Cortex of kidney (tissue), 1 donor: ENCODE measurements around the gene TMEM255B.

ENCODE experiments used
- DNase-seq: peaks from one replicate; lab custom pipeline; 2025; lab: John Stamatoyannopoulos, UW

Gene TMEM255B

GRCh38 chr13:113804017-113804702 is 45.1 kb downstream of the TMEM255B start:
- no peak for DNase-seq

DNA sequence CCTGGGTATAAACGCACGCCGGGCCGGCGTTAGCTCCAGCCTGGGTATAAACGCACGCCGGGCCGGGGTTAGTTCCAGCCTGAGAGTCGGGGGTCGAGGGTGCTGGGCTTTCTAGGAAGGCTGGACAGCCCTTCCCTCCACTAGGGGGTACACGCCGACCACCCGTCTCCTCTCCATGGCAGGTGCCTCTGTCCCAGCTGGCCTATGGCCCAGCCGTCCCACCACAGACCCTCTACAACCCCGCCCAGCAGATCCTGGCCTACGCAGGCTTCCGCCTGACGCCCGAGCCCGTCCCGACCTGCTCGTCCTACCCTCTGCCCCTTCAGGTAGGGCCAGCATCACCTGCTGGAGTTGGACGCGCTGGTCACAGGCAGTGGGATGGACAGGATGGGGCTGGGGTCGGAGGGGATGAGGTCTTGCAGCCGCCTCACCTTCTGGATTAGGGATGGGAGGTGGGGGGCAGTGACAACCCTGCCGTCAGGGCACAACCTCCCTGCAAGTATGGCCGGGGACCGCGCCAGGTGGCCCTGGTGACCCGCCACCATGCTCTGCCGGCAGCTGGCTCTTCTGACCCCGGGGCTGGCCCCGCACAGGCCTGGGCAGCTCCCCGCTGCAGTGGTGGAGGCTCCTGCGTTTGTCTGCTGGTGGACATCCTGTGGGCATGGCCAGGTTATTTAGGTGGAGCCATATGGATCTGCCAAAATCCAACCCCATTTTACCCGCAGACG is 45.8 kb downstream of the TMEM255B start:
- no peak for DNase-seq

DNA sequence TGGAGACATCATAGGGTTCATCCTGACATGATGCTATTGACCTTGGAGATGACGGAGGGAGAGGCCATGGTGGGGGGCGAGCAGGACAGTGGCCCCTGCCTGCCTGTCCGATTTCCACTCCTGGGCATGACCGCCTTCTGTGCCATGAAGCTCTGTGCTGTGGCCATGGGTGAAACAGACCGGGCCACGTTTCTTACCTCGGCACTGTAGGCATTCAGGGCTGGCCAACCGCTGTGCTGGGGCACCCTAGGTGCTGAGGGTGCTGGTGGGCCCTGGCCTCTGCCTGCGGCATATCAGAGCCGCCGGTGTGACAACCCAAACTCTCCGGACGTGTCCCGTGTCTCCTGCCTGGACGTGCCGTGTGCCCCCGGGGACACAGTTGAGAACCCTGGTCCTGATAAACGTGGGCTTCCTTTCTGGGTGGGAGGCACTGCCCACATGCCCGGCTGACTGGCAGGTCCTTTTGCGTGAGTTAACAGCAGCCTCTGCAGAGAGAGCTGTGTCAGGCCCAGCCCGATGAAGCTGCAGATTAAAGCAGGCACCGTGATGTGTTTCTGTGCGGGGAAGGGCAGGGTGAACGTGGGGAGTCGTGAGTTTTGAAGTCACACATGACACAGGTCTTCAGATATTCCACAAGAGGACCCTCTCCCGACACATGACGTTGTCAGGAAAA is 46.5 kb downstream of the TMEM255B start:
- no peak for DNase-seq

- DNase-seq, result no peak
These were observed 47.1 kb downstream of the TMEM255B start for GRCh38 chr13:113806104-113806471.

DNA sequence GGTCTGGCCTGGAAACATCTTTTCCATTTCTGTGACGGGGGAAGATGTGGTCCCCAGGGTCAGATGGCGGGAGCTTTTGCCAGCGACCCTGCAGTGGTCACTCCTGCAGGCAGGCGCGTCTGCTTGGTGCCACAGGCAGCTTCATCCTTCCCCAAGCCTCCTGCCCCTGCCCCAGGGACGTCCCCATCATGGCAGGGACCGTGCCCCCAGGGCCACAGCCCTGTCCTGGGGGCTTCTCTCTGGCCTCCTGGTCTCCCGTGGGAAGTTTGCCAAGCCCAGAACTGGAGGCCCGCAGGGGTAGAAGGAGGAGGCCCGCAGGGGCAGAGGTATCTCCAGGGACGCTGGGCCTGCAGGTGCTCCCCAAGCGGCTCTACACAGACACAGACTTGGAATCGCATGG is 47.5 kb downstream of the TMEM255B start:
- no peak for DNase-seq

- DNase-seq, result no peak
These were observed 49.2 kb downstream of the TMEM255B start for GRCh38 chr13:113808058-113808834.

DNA sequence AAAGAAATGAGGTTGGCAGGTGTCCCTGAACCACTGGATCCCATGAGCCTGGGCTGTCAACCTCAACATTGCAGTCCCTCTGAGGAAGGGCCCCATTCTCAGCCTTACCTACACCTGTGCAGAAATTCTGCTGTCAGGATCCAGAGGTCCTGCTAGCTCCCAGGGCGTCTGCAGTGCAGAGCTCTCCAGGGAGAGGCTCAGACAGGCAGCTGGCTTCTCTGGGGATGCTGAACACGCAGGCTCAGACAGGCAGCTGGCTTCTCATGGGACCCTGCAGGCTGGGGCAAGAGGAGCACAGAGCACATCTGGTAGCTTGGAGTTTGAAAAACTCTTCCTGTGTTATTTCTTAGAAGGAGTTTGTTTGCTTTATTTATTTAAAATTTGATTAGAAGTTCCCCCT is 50.9 kb downstream of the TMEM255B start:
- no peak for DNase-seq

- no peak for DNase-seq
These were observed 51.6 kb downstream of the TMEM255B start for GRCh38 chr13:113810640-113811039.

DNA sequence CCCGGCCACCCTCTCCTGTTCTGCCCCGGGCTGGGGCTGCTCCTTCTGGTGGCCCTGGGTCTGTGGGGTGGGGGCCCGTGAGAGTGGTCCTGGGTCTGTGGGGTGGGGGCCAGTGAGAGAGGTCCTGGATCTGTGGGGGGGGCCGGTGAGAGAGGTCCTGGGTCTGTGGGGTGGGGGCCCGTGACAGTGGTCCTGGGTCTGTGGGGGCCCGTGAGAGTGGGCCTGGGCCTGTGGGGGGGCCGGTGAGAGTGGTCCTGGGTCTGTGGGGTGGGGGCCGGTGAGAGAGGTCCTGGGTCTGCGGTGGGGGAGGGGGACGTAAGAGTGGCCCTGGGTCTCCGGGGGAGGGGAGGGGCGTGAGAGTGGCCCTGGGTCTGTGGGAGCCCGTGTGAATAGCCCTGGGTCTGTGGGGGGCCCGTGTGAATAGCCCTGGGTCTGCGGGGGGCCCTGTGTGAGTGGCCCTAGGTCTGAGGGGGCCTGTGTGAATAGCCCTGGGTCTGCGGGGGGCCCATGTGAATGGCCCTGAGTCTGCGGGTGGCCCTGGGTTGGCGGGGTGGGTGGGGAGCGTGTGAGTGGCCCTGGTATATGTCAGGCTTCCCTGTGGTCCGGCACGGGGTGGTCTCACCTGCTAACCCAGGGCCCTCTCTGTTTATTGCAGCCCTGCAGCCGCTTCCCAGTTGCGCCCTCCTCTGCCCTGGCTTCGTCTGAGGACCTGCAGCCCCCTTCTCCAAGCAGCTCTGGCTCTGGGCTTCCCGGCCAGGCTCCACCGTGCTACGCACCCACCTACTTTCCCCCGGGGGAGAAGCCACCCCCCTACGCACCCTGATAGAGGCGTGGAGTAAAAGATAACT is 52.3 kb downstream of the TMEM255B start:
- DNase-seq, result no peak

DNA sequence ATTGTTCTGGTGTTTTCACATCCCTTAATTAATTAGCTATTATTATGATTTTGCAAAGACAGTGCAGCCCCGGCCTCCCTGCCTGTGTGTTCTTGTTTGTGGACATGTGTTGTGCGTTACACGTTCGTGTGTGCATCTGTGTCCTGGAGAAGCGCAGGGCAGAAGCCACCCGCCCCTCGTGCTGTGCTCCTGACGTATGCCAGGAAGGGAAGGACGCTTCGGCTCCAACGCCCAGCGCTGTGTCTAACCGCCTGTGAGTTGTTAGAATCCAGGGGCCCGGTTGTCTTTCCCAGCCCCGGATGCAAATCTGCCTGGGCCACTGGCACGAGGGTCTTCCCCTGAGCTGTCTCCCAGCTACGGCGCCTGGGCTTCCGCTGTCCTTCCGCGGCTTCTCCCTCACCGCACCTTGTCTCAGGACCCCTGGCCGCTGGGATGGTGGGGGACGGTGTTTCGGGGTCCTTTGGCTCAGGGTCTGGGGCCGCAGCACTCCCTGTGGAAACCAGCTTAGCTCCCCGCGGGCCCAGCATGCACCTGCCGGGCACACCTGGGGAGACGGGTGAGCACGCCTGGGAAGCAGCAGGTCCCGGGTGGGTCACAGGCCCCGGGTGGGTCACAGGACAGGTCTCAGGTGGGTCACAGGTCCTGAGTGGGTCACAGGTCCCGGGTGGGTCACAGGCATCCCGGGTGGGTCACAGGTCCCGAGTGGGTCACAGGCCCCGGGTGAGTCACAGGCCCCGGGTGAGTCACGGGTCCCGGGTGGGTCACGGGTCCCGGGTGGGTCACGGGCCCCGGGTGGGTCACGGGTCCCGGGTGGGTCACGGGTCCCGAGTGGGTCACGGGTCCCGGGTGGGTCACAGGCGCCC is 53.4 kb downstream of the TMEM255B start:
- no peak for DNase-seq

- no peak for DNase-seq
These were observed 54.2 kb downstream of the TMEM255B start for GRCh38 chr13:113813070-113813748.

DNA sequence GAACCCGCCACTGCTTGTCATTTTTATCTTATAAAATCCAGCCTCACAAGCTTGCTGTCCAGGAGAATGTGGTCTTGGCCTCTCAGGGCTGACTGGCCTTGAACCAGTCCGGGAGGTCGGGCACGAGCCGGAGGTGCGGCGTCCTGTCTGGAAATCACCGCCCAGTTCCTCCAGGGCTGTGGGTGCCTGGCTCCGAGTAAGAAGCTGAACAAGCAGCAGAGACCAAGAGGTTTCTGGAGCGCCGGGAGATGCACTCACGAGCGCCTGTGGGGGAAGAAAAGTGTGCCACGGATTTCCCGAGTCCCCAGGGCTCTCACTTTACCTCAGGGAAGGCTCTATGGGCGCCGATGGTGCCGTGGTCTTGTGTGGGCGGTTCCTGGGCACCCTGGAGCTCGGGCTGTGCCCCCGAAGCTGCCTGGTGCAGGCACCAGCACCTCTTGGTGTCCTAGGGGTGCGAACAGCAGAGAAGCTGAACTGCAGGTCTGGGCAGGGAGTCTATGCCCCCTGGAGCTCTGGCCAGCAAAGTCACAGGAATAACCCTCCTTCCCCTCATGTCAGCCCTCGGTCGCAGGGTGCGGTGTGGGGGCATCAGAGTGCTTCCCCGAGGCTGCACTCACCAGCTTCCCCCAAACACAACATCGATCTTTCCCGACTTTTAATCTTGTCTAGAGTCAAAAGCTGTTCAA is 54.9 kb downstream of the TMEM255B start:
- DNase-seq, result no peak

DNA sequence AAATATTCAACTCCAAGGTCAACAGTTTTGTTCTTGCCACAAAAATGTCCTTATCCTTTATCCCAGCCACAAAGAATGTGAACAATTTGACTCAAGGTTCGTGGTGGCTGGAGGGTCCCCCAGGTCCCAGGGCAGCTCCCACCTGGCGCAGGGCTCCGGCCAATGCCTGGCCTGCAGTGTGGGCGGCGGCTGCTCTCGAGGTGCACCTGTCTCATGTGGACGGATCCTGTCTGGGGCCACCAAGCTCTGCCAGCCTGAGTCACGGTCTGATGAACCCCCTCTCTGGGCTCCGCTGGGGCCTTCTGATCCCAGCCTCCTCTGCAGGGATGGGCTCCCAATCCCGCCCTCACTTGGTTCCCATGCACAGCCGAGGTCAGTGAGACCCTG is 55.4 kb downstream of the TMEM255B start:
- no peak for DNase-seq

DNA sequence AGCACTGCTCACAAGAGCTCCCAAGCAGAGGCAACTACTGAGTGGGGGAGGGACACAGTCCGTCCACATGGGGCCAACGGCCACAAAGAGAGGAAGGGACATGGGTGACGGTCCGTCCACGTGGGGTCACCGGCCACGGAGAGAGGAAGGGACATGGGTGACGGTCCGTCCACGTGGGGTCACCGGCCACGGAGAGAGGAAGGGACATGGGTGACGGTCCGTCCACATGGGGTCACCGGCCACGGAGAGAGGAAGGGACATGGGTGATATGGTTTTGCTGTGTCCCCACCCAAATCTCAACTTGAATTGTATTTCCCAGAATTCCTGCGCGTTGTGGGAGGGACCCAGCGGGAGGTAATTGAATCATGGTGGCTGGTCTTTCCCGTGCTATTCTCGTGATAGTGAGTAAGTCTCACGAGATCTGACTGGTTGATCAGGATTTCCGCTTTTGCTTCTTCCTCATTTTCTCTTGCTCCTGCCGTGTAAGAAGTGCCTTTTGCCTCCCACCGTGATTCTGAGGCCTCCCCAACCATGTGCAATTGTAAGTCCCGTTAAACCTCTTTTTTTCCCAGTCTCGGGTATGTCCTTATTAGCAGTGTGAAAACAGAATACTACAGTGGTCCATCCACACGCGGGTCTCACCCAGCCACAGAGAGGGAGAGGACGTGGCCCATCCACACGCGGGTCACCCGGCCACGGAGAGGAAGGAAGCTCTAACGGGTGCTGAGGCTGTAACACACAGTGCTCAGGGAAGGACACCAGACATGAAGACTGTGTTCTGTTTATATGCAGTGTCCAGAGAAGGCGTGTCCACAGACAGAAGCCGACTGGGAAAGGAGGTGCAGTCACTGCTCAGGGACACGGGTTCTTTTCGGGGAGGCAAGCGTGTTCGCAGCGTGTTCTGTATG is 56.4 kb downstream of the TMEM255B start:
- no peak for DNase-seq

DNA sequence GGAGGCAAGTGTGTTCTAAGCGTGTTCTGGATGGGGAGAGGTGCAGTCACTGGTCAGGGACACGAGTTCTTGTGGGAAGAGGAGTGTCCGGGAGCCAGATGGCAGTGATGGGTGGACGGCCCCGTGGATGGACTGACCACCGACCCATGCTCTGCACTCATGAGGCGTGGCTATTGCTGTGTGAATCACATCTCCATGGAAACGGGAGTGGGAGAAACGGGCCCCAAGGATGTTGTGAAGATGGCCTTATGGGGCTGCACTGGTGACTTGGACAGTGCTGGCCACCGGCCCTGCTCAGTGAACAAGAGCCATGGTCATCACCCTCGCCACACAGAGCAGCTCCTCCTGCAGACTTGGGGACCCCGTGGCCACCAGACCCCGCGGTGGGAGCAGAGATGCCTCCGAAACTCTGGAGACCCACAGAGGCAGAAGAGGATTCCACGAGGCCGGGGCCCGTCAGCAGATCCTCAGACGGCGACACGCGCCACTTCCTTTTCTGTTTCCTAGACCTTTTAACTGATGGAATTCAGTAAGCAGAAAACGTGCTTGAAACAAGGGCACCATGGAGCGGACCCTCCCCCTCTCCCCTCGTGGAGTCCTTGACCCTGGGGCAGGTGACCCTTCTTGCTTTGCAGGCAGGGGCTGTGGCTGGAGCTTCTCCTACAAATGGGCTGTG is 57.4 kb downstream of the TMEM255B start:
- no peak for DNase-seq

DNA sequence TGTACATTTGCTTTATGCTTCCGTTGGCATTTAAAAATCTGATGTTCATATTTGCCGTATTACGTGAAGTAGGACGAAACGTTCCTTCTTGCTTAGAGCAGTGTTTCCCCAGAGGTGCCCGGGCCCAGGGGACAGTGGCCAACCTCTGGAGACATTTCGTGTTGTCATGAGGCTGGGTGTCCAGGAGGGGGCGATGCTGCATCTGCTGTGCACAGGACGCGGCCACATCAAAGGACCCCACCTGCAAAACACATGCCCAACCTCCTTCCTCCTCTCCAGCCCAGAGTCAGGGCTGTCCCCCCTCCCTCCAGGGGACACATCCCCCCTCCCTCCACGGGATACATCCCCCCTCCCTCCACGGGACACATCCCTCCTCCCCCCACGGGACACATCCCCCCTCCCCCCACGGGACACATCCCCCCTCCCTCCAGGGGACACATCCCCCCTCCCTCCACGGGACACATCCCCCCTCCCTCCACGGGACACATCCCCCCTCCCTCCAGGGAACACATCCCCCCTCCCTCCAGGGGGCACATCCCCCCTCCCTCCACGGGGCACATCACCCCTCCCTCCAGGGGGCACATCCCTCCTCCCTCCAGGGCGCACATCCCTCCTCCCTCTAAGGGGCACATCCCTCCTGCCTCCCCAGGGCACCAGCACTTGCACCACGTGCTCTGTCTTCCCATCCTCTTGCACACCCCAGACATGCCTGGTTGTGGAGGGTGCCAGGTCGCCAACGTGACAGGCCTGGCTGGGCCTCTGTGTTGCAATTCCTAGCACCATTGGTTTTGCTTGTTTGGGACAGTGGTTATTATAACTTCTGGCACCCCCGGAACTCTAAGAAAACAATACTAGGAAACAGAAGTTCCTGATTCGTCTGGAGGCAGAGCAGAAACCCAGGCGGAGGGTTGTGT is 58.2 kb downstream of the TMEM255B start:
- no peak for DNase-seq
